HepG2 (cell line): ENCODE measurements around the gene RTN4RL2. TPM values are rescaled to one million over a fixed set of nuclear protein-coding genes. Genes with fewer than 3 reads are reported as not detected.

Source experiments
- ARID3A ChIP-seq: IDR thresholded peaks from 2 replicates; pipeline ENCODE4 v1.6.1; 2012; ENCODE audit warnings: low read depth, low read length, improper control_type of control experiment
- CC2D1A ChIP-seq: sonication (generic); formaldehyde crosslinking; IDR thresholded peaks from 2 replicates; pipeline ENCODE4 v1.8.1; 2023; ENCODE audit warnings: mild to moderate bottlenecking, missing genetic modification reagents
- FOXA1 ChIP-seq, 2 experiments: fragments of 450-650 bp in 1 of 2; sonication (generic) in 1 of 2; formaldehyde crosslinking in 1 of 2; IDR thresholded peaks; 2 replicates each; pipeline versions ENCODE4 v1.4.0 to v1.6.1; 2016 to 2020; ENCODE audit warnings: missing genetic modification reagents in 1 of 2
- HNF1A ChIP-seq, 2 experiments: sonication (generic) in 1 of 2; formaldehyde crosslinking in 1 of 2; IDR thresholded peaks; 2 replicates each; pipeline versions ENCODE4 v1.4.0 to v1.6.1; 2016 to 2020; ENCODE audit warnings: borderline replicate concordance in 1 of 2, low read depth in 1 of 2, mild to moderate bottlenecking in 1 of 2, missing genetic modification reagents in 1 of 2
- KAT2B ChIP-seq: fragments of 150-350 bp; IDR thresholded peaks from 2 replicates; pipeline ENCODE4 v1.6.1; 2014; ENCODE audit warnings: low read depth, low read length, borderline replicate concordance
- MTA3 ChIP-seq: sonication (generic); formaldehyde crosslinking; IDR thresholded peaks from 2 replicates; pipeline ENCODE4 v1.4.0; 2020; ENCODE audit warnings: missing genetic modification reagents
- SNAPC2 ChIP-seq: sonication (generic); formaldehyde crosslinking; IDR thresholded peaks from 2 replicates; pipeline ENCODE4 v1.8.1; 2022; ENCODE audit warnings: mild to moderate bottlenecking, missing genetic modification reagents
- ZHX2 ChIP-seq, 2 experiments: sonication (generic) in 1 of 2; formaldehyde crosslinking in 1 of 2; IDR thresholded peaks; 2 replicates each; pipeline versions ENCODE4 v1.6.1 to v1.9.0; 2014 to 2022; ENCODE audit warnings: antibody characterized with exemption in 1 of 2, borderline replicate concordance in 1 of 2, inconsistent platforms in 1 of 2, low read depth in 1 of 2, missing genetic modification reagents in 1 of 2
- ZNF138 ChIP-seq: sonication (generic); formaldehyde crosslinking; IDR thresholded peaks from 2 replicates; pipeline ENCODE4 v1.5.0; 2020; ENCODE audit warnings: mild to moderate bottlenecking, low read depth, missing genetic modification reagents
- ZNF18 ChIP-seq: sonication (generic); formaldehyde crosslinking; IDR thresholded peaks from 2 replicates; pipeline ENCODE4 v1.8.0; 2022; ENCODE audit warnings: mild to moderate bottlenecking, missing genetic modification reagents; ENCODE audit not compliant: insufficient replicate concordance
- polyA plus RNA-seq, 8 experiments: library from polyadenylated mRNA; depleted of rRNA in 3 of 8; stranded (reverse) in 7 of 8; unstranded in 1 of 8; fragments of >200 nt; fragmentation: Illumina TruSeq in 4 of 8; extraction: Trizol in 4 of 8; gene quantifications; 2 replicates each; pipeline versions ENCODE4 v1.2.1 to v1.2.3, GENCODE V29; 2011 to 2016; ENCODE audit warnings: low read depth in 4 of 8, missing spikeins in 1 of 8, mixed read lengths in 1 of 8; ENCODE audit not compliant: insufficient read depth in 1 of 8
- total RNA-seq, 5 experiments: library from RNA; depleted of rRNA; stranded (reverse); fragments of >200 nt; fragmentation: Illumina TruSeq; extraction: Trizol; gene quantifications; 2 replicates each; pipeline ENCODE4 v1.2.3, GENCODE V29; 2016; ENCODE audit warnings: low read depth in 1 of 5

Gene RTN4RL2
- total and polyA plus RNA-seq, 2 of the 13 experiments (the other 11 are each of a cell fraction or from before 2014, with no cell fraction given): 1.3 to 4.3 TPM

- TF ChIP-seq ZHX2 (IDR thresholded peaks at IDR 0.05; ENCODE audit: low read depth) (no peak), ZHX2 (CRISPR knock-in tag; IDR thresholded peaks at IDR 0.05; ENCODE audit: borderline replicate concordance) (no peak), FOXA1 (IDR thresholded peaks at IDR 0.05) (no peak), FOXA1 (CRISPR knock-in tag; IDR thresholded peaks at IDR 0.05) (no peak), ZNF138 (no peak), ZNF18 (CRISPR knock-in tag) (no peak), SNAPC2 (CRISPR knock-in tag) (no peak), HNF1A (IDR thresholded peaks at IDR 0.05; ENCODE audit: low read depth) (no peak), HNF1A (CRISPR knock-in tag; IDR thresholded peaks at IDR 0.05; ENCODE audit: borderline replicate concordance) (no peak), CC2D1A (CRISPR knock-in tag) (no peak), KAT2B (no peak), MTA3 (CRISPR knock-in tag) (no peak), ARID3A (no peak)
Measured at GRCh38 chr11:57491371-57492061, 31.2 kb downstream of the RTN4RL2 start (continued).
